Liver (tissue), 9 donors: ENCODE data around the gene SKOR1. TPM values are rescaled to one million over a fixed set of nuclear protein-coding genes. Genes with fewer than 3 reads are reported as not detected.

Source experiments
- DNase-seq: peaks from one replicate; pipeline ENCODE4 v3.0.0-alpha.2; 2017; ENCODE audit warnings: low spot score
- H3K27ac ChIP-seq, 2 donors: one replicate each; pipeline ENCODE4 v1.7.0; 2013; ENCODE audit warnings: inconsistent platforms in 2 of 2, low read length in 2 of 2, control low read depth in 1 of 2, low read depth in 1 of 2, mild to moderate bottlenecking in 1 of 2
- H3K27me3 ChIP-seq, 4 donors: one replicate each; pipeline versions ENCODE4 v1.6.1 to v1.7.0; 2013; ENCODE audit warnings: low read length in 3 of 4, inconsistent platforms in 1 of 4, mild to moderate bottlenecking in 1 of 4, moderate library complexity in 1 of 4; ENCODE audit not compliant: control insufficient read depth in 4 of 4, insufficient read depth in 4 of 4
- H3K36me3 ChIP-seq, 4 donors: one replicate each; pipeline versions ENCODE4 v1.6.1 to v1.7.0; 2013; ENCODE audit warnings: low read length in 3 of 4, mild to moderate bottlenecking in 3 of 4, low read depth in 1 of 4, moderate library complexity in 1 of 4; ENCODE audit not compliant: control insufficient read depth in 4 of 4, insufficient read depth in 3 of 4
- H3K4me1 ChIP-seq, 4 donors: one replicate each; pipeline versions ENCODE4 v1.6.1 to v1.7.0; 2013; ENCODE audit warnings: low read length in 3 of 4, mild to moderate bottlenecking in 3 of 4, moderate library complexity in 1 of 4; ENCODE audit not compliant: control insufficient read depth in 4 of 4, insufficient read depth in 4 of 4
- H3K4me3 ChIP-seq, 3 donors: one replicate each; pipeline versions ENCODE4 v1.6.1 to v1.7.0; 2013; ENCODE audit warnings: low read length in 3 of 3, control low read depth in 1 of 3, low read depth in 1 of 3, mild to moderate bottlenecking in 1 of 3
- H3K9ac ChIP-seq, 2 donors: one replicate each; pipeline ENCODE4 v1.7.0; 2013; ENCODE audit warnings: low read length in 2 of 2, mild to moderate bottlenecking in 2 of 2, moderate library complexity in 2 of 2, control low read depth in 1 of 2, low read depth in 1 of 2
- H3K9me3 ChIP-seq, 4 donors: one replicate each; pipeline versions ENCODE4 v1.6.1 to v1.7.0; 2013; ENCODE audit warnings: low read length in 3 of 4; ENCODE audit not compliant: control insufficient read depth in 4 of 4
- CTCF ChIP-seq: fragments of 150-350 bp; IDR thresholded peaks from 2 replicates; pipeline ENCODE4 v1.5.1; 2017; ENCODE audit warnings: improper control_type of control experiment, low read depth, low read length; ENCODE audit not compliant: missing input control
- EGR1 ChIP-seq, 2 donors: IDR thresholded peaks; 2 replicates each; pipeline ENCODE4 v1.6.1; 2016 to 2018; ENCODE audit warnings: antibody characterized with exemption in 2 of 2, low read depth in 2 of 2
- FOXA1 ChIP-seq: IDR thresholded peaks from 2 replicates; pipeline ENCODE4 v1.6.1; 2016; ENCODE audit warnings: antibody characterized with exemption
- FOXA2 ChIP-seq: IDR thresholded peaks from 2 replicates; pipeline ENCODE4 v1.6.1; 2016; ENCODE audit warnings: antibody characterized with exemption
- GABPA ChIP-seq, 2 donors: IDR thresholded peaks in 1 of 2; conservative IDR thresholded peaks in 1 of 2; 2 replicates each; pipeline ENCODE4 v1.6.1; 2016; ENCODE audit warnings: antibody characterized with exemption in 2 of 2, mild to moderate bottlenecking in 1 of 2, moderate library complexity in 1 of 2
- HNF4A ChIP-seq, 2 donors: conservative IDR thresholded peaks; 2 replicates each; pipeline ENCODE4 v1.6.1; 2016; ENCODE audit warnings: antibody characterized with exemption in 2 of 2, mild to moderate bottlenecking in 2 of 2
- HNF4G ChIP-seq: IDR thresholded peaks from 2 replicates; pipeline ENCODE4 v1.6.1; 2016; ENCODE audit warnings: antibody characterized with exemption
- JUND ChIP-seq, 2 donors: IDR thresholded peaks; 2 replicates each; pipeline ENCODE4 v1.6.1; 2016; ENCODE audit warnings: antibody characterized with exemption in 2 of 2
- NR2F2 ChIP-seq: IDR thresholded peaks from 2 replicates; pipeline ENCODE4 v1.6.1; 2016; ENCODE audit warnings: antibody characterized with exemption
- RAD21 ChIP-seq, 2 donors: IDR thresholded peaks; 2 replicates each; pipeline ENCODE4 v1.6.1; 2016; ENCODE audit warnings: antibody characterized with exemption in 2 of 2, mild to moderate bottlenecking in 2 of 2
- RXRA ChIP-seq, 2 donors: IDR thresholded peaks; 2 replicates each; pipeline ENCODE4 v1.6.1; 2017 to 2018; ENCODE audit warnings: antibody characterized with exemption in 2 of 2, mild to moderate bottlenecking in 1 of 2
- SP1 ChIP-seq: IDR thresholded peaks from 2 replicates; pipeline ENCODE4 v1.6.1; 2018; ENCODE audit warnings: antibody characterized with exemption, mild to moderate bottlenecking
- TAF1 ChIP-seq: conservative IDR thresholded peaks from 2 replicates; pipeline ENCODE4 v1.6.1; 2016; ENCODE audit warnings: antibody characterized with exemption, mild to moderate bottlenecking
- YY1 ChIP-seq: IDR thresholded peaks from 2 replicates; pipeline ENCODE4 v1.6.1; 2016; ENCODE audit warnings: antibody characterized with exemption, mild to moderate bottlenecking
- WGBS: extraction: QIAGEN DNeasy Blood & Tissue Kit; methylation state at CpG from one replicate; pipeline ENCODE4 v1.1.7; 2013; 5-methylcytosine and 5-hydroxymethylcytosine counted together
- polyA plus RNA-seq, 2 donors: library from polyadenylated mRNA; stranded (reverse) in 1 of 2; unstranded in 1 of 2; fragments of 200-250 nt in 1 of 2; fragments of >200 nt in 1 of 2; fragmentation: Nextera tagmentation in 1 of 2; extraction: Ambion mirVana in 1 of 2; gene quantifications; one replicate each; pipeline versions ENCODE4 v1.2.1 to v1.2.3, GENCODE V29; 2013 to 2015
- total RNA-seq, 2 donors: library from RNA; depleted of rRNA; stranded (reverse); fragments of >200 nt; gene quantifications; one replicate each; pipeline ENCODE4 v1.2.3, GENCODE V29; 2014
- TF ChIP-seq, protein P1 (sequence below): IDR thresholded peaks from 2 replicates; pipeline ENCODE4 v1.6.1; 2016; ENCODE audit warnings: antibody characterized with exemption
- TF ChIP-seq, protein P2 (sequence below): IDR thresholded peaks from 2 replicates; pipeline ENCODE4 v1.6.1; 2016; ENCODE audit warnings: antibody characterized with exemption
- TF ChIP-seq, protein P3 (sequence below): IDR thresholded peaks from 2 replicates; pipeline ENCODE4 v1.6.1; 2016; ENCODE audit warnings: antibody characterized with exemption
- TF ChIP-seq, protein P4 (sequence below): IDR thresholded peaks from 2 replicates; pipeline ENCODE4 v1.6.1; 2016; ENCODE audit warnings: antibody characterized with exemption, mild to moderate bottlenecking
- donor health status: healthy.
- donor health status: healthy.
- donor health status: healthy.
- donor health status: healthy.
- donor health status: healthy.

Gene SKOR1
- total and polyA plus RNA-seq, 4 donors: 0.02 to 0.17 (median 0.05) TPM; not detected in 1

GRCh38 chr15:67803996-67804843 is 21.1 kb upstream of the SKOR1 start (continued):
- no peak for TF ChIP-seq HNF4A (conservative IDR thresholded peaks at IDR 0.05)
- no peak for TF ChIP-seq TAF1
- no peak for TF ChIP-seq HNF4G

DNA sequence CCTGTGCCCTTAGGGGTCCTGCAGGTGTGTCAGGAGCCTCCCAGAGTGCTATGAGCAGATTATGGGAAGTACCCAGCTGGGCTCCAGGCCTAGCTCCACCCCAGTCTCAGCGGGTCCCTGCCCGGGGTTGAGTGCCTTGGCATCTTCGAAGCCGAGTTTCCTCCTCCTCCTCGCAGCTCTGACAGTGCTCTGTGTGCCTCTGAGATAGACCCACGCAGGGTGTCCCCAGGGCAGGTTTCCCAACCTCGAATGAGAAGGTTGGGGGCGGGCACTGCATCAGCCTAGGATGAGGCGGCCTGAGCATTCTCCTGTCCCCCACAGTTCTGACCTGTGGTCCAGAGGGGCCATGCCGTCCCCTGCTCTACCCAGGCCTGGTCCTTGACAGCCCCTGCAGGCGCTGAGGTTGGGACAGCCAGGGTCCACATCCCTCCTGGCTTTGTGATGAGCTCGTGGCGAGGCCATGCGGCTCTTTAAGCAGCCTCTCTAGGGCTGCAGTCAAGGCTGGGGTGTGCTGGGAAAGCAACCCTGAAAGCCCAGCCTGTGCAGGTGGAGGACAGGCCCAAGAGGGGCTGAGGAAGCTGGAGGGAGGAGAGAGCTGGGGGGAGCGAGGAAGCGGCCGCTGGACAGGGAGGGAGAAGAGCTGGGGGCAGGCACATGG is 20.2 kb upstream of the SKOR1 start:
- Histone ChIP-seq H3K27me3 (no peaks in the 10 kb centered on the region), H3K4me3 (no peak overlapping the region), H3K9ac (no peak overlapping the region), H3K9me3 (no peaks in the 10 kb centered on the region), H3K27ac (no peak overlapping the region), H3K4me1 (no peaks in the 10 kb centered on the region), H3K36me3 (peaks cover 0 to 8% (median 2%) of the 10 kb centered on the region in 4 donors)
- 93% methylated on average over 17 of the region's 17 CpGs for WGBS
- TF ChIP-seq SP1: no peak
- TF ChIP-seq JUND (IDR thresholded peaks at IDR 0.05): no peak
- TF ChIP-seq FOXA2: no peak
- no peak for TF ChIP-seq RAD21 (IDR thresholded peaks at IDR 0.05)
- no peak for TF ChIP-seq CTCF
- no peak for TF ChIP-seq NR2F2
- no peak for TF ChIP-seq GABPA (IDR thresholded peaks at IDR 0.05 in 1 of 2, conservative IDR thresholded peaks at IDR 0.05 in 1 of 2)
- TF ChIP-seq, protein P1, sequence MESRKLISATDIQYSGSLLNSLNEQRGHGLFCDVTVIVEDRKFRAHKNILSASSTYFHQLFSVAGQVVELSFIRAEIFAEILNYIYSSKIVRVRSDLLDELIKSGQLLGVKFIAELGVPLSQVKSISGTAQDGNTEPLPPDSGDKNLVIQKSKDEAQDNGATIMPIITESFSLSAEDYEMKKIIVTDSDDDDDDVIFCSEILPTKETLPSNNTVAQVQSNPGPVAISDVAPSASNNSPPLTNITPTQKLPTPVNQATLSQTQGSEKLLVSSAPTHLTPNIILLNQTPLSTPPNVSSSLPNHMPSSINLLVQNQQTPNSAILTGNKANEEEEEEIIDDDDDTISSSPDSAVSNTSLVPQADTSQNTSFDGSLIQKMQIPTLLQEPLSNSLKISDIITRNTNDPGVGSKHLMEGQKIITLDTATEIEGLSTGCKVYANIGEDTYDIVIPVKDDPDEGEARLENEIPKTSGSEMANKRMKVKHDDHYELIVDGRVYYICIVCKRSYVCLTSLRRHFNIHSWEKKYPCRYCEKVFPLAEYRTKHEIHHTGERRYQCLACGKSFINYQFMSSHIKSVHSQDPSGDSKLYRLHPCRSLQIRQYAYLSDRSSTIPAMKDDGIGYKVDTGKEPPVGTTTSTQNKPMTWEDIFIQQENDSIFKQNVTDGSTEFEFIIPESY: no peak
- TF ChIP-seq, protein P2, sequence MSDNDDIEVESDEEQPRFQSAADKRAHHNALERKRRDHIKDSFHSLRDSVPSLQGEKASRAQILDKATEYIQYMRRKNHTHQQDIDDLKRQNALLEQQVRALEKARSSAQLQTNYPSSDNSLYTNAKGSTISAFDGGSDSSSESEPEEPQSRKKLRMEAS: no peak
- no peak for TF ChIP-seq HNF4A (conservative IDR thresholded peaks at IDR 0.05)
- TF ChIP-seq, protein P3, sequence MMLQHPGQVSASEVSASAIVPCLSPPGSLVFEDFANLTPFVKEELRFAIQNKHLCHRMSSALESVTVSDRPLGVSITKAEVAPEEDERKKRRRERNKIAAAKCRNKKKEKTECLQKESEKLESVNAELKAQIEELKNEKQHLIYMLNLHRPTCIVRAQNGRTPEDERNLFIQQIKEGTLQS: no peak
- no peak for TF ChIP-seq FOXA1
- TF ChIP-seq YY1: no peak
- TF ChIP-seq TAF1: no peak
- TF ChIP-seq, protein P4, sequence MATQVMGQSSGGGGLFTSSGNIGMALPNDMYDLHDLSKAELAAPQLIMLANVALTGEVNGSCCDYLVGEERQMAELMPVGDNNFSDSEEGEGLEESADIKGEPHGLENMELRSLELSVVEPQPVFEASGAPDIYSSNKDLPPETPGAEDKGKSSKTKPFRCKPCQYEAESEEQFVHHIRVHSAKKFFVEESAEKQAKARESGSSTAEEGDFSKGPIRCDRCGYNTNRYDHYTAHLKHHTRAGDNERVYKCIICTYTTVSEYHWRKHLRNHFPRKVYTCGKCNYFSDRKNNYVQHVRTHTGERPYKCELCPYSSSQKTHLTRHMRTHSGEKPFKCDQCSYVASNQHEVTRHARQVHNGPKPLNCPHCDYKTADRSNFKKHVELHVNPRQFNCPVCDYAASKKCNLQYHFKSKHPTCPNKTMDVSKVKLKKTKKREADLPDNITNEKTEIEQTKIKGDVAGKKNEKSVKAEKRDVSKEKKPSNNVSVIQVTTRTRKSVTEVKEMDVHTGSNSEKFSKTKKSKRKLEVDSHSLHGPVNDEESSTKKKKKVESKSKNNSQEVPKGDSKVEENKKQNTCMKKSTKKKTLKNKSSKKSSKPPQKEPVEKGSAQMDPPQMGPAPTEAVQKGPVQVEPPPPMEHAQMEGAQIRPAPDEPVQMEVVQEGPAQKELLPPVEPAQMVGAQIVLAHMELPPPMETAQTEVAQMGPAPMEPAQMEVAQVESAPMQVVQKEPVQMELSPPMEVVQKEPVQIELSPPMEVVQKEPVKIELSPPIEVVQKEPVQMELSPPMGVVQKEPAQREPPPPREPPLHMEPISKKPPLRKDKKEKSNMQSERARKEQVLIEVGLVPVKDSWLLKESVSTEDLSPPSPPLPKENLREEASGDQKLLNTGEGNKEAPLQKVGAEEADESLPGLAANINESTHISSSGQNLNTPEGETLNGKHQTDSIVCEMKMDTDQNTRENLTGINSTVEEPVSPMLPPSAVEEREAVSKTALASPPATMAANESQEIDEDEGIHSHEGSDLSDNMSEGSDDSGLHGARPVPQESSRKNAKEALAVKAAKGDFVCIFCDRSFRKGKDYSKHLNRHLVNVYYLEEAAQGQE: no peak
- no peak for TF ChIP-seq HNF4G
- TF ChIP-seq RXRA (IDR thresholded peaks at IDR 0.05): no peak
- no peak for TF ChIP-seq EGR1 (IDR thresholded peaks at IDR 0.05; ENCODE audit: low read depth in 2 of 2)
- DNase-seq: no peak
